Bronchial epithelial cell (primary cell): ENCODE data around the gene STAT6. TPM values are rescaled to one million over a fixed set of nuclear protein-coding genes. Genes with fewer than 3 reads are reported as not detected.
"Not testable (repeated sequence)": the region's sequence is repeated elsewhere in the genome, so short reads cannot be mapped to it uniquely, and the experiment has no call there.

Experiments
- DNase-seq: peaks from one replicate; pipeline ENCODE4 v3.0.0-alpha.2; 2010; ENCODE audit warnings: low read depth
- FAIRE-seq: peaks from 2 replicates; lab custom pipeline; 2011; peaks lifted over from hg19 to GRCh38; lab: Jason Lieb, UNC
- H3K27me3 ChIP-seq: 2 replicates; pipeline ENCODE4 v1.5.1; 2011; ENCODE audit warnings: low read length; ENCODE audit not compliant: control insufficient read depth, insufficient read depth
- H3K36me3 ChIP-seq: 2 replicates; pipeline ENCODE4 v1.5.1; 2011; ENCODE audit warnings: low read length; ENCODE audit not compliant: control insufficient read depth, insufficient read depth
- H3K4me3 ChIP-seq: 2 replicates; pipeline ENCODE4 v1.5.1; 2011; ENCODE audit warnings: mild to moderate bottlenecking, low read depth, low read length, control low read depth
- CTCF ChIP-seq: IDR thresholded peaks from 2 replicates; pipeline ENCODE4 v1.5.1; 2011; ENCODE audit warnings: mild to moderate bottlenecking, moderate library complexity, low read length, control low read depth, inconsistent platforms; ENCODE audit not compliant: insufficient read depth, severe bottlenecking
- total RNA-seq: library from RNA; depleted of rRNA; stranded (reverse); fragments of >200 nt; gene quantifications from 2 replicates; pipeline ENCODE4 v1.2.1, GENCODE V29; 2014

Gene STAT6
- total RNA-seq, 1 donor from 2014 or later = 30.8 TPM

- no peak for TF ChIP-seq CTCF
- FAIRE-seq (no peak), DNase-seq (no peak)
- Histone ChIP-seq H3K4me3 (no peak overlapping the region), H3K36me3 (no peaks in the 10 kb centered on the region), H3K27me3 (no peaks in the 10 kb centered on the region)
Measured at GRCh38 chr12:57126061-57126460, 14.9 kb upstream of the STAT6 start.

GRCh38 chr12:57124261-57124877 is 13.2 kb upstream of the STAT6 start:
- H3K4me3 ChIP-seq = no peak overlapping the region
- no peaks in the 10 kb centered on the region for H3K27me3 ChIP-seq
- no peaks in the 10 kb centered on the region for H3K36me3 ChIP-seq
- TF ChIP-seq CTCF = peak; percentile 87
- peak; percentile 68 for DNase-seq
- FAIRE-seq = no peak

GRCh38 chr12:57123813-57124212 is 12.7 kb upstream of the STAT6 start:
- H3K36me3 ChIP-seq = no peaks in the 10 kb centered on the region
- no peak overlapping the region for H3K4me3 ChIP-seq
- TF ChIP-seq CTCF = no peak
- no peak for DNase-seq
- FAIRE-seq = no peak
- no peaks in the 10 kb centered on the region for H3K27me3 ChIP-seq

GRCh38 chr12:57120718-57121117 is 9.6 kb upstream of the STAT6 start:
- not testable (repeated sequence) for FAIRE-seq, H3K36me3 ChIP-seq, DNase-seq, H3K27me3 ChIP-seq, H3K4me3 ChIP-seq

GRCh38 chr12:57119294-57120085 is 8.3 kb upstream of the STAT6 start:
- no peaks in the 10 kb centered on the region for H3K36me3 ChIP-seq
- no peak overlapping the region for H3K4me3 ChIP-seq
- FAIRE-seq (no peak), DNase-seq (no peak)
- no peaks in the 10 kb centered on the region for H3K27me3 ChIP-seq
- TF ChIP-seq CTCF = no peak

GRCh38 chr12:57118711-57119271 is 7.6 kb upstream of the STAT6 start:
- no peaks in the 10 kb centered on the region for H3K27me3 ChIP-seq
- TF ChIP-seq CTCF = no peak
- no peak overlapping the region for H3K4me3 ChIP-seq
- DNase-seq (peak; percentile 89), FAIRE-seq (no peak)
- no peaks in the 10 kb centered on the region for H3K36me3 ChIP-seq
